GM19099 (cell line): ENCODE results near the gene PRR7.

Experiments
- POLR2A ChIP-seq: IDR thresholded peaks from 3 replicates; pipeline ENCODE4 v1.6.1; 2011; ENCODE audit warnings: low read depth; ENCODE audit not compliant: insufficient read length; ENCODE audit errors: extremely low read depth

PRR7 gene

DNA sequence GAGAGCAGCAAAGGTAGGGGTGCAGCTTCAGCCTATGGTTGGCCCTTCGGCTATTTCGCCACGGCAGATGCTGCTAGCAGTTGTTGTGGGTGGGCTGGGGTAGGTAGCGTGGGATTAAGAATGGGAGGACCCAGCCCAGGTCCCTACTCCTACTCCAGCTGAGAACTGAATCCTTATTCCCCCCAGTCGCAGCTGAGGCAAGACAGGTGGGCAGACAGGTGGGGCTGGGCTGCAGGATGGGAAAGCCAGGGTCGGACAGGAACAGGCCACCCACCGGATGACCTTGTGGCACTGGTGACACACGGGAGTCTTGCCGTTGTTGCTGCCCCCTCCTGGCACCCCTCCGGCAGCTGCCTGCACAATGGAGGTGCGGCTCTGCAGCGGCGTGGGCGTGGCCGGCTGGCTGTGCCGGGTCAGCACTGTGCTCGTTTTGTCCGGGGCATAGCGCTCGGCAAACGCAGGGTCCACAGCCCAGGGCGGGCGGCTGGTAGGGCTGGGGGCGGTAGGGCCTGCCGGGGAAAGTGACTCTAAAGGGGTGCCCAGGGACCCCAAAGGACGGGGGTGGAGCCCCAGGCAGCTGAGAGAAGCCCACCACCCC lies 42.6 kb downstream of the PRR7 start:
- no peak for TF ChIP-seq POLR2A

- TF ChIP-seq POLR2A, result no peak
Observed at GRCh38 chr5:177490311-177490991, 43.8 kb downstream of the PRR7 start.

DNA sequence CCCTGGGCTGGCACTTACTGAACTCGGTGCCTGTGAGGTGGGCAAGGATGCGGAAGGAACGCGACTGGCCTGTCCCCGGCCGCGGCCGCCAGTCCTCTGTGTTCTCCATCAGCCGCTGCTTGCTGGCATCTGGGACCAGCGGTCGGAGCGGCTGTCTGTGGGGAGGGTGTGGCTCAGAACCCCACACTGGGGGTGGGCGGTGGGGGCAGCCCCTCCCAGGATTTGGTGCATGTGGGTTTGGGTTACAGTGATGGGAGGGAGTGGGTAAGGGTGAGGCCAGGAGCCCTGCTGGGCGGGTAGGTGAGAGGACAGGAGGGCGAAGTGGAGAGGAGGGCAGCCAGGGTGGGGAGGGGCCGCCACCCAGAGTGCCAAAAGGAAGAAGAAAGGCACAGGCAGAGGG lies 44.4 kb downstream of the PRR7 start:
- no peak for TF ChIP-seq POLR2A

GRCh38 chr5:177491429-177491945 lies 44.9 kb downstream of the PRR7 start:
- no peak for TF ChIP-seq POLR2A

- TF ChIP-seq POLR2A, result no peak
Observed at GRCh38 chr5:177491983-177492746, 45.6 kb downstream of the PRR7 start.

GRCh38 chr5:177492841-177493240 lies 46.2 kb downstream of the PRR7 start:
- TF ChIP-seq POLR2A, result no peak

DNA sequence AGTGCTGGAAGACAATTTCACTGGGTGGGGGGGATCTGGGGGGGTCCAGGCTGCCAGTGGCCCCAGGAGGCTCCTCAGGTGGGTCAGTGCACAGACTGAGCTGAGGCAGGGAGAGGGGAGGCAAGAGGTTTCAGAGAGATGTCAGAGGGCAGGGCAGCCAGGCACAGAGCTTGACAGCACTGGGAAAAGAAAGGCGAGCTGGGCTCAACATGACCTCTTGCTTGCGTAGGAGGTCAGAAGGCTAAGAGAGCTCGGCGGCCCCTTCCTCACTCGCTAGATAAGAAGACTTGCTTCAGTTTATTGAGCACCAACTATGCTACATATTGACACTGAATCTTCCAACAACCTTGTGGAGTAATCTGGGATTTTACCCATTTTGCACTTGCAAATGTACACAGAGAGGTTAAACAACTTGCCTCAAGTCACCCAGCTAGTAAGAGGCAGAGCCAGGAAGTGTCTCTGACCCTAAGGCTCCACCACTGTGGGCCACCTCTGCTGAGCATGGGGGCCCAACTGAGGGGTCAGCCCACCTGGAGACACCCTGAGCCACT lies 47.3 kb downstream of the PRR7 start:
- no peak for TF ChIP-seq POLR2A

DNA sequence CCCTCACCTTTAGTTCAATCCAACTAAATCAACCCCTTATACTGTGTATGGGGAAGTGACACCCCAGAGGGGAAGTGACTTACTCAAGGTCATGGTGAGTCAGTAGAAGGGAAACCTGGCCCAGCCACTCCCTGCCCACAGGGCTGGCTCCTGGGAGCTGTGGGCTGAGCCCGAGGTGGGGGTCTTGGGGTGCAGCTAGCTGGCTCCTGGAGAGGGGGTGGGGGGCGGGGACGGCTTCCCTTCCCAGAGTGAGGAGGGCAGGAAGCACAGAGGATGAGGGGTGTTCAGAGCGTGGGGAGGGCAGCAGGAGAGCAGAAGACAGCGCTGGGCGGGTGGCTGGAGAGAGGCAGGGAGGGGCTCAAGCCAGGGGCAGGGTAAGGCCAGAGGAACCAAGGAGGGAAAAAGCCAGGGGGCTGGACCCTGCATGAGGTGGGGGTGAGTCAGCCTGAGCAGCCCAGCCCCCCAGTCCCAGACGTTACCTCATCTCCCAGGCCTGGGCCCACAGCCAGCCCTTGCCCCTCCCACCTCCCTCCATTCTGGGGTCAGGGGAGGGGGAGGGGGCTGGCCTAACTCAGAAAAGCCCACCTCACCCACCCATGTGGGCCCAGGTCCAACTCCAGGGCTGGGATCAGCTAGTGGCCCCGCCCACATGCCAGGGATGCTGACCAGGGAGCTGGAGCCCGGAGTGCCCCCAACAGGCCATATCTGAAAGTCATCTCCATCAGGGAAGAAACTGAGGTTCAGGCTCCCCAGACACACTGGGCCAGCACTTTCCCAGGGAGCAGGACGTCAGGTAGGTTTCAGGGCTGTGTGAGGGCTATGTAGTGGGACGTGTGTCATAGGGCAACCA lies 48.0 kb downstream of the PRR7 start:
- TF ChIP-seq POLR2A, result no peak

- no peak for TF ChIP-seq POLR2A
Observed at GRCh38 chr5:177495243-177496060, 48.8 kb downstream of the PRR7 start.

DNA sequence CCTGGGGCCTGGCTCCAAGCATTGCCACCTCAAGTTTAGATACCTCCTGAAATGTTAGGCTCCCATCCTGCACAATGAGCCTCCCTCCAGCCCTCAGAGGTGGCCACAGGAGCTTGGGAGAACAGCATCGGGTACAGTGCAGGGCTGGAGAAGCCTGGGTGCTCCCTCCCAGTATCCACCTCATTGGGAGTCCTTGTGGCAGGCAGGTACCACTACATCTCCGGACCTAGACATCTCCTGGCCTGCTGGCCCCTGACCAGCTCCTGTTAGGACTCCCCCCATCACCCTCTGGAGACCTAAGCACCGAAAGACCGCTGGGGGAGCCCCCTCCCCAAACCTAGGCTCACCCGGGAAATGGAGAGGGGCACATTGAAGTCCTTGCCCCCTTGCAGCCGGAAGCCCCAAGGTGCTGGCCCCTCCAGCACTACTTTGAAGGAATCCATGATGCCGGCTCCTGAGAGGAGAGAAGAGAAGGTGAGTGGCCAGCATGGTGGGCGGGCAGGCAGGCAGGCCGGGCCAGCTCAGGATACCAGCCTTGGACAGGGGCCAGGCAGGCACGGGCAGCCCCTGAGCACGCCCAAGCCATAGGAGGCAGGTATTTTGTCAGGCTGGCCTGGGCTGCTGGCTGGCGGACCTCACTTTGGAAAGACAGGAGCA lies 49.6 kb downstream of the PRR7 start:
- TF ChIP-seq POLR2A, result no peak

GRCh38 chr5:177496727-177497291 lies 50.2 kb downstream of the PRR7 start:
- no peak for TF ChIP-seq POLR2A

DNA sequence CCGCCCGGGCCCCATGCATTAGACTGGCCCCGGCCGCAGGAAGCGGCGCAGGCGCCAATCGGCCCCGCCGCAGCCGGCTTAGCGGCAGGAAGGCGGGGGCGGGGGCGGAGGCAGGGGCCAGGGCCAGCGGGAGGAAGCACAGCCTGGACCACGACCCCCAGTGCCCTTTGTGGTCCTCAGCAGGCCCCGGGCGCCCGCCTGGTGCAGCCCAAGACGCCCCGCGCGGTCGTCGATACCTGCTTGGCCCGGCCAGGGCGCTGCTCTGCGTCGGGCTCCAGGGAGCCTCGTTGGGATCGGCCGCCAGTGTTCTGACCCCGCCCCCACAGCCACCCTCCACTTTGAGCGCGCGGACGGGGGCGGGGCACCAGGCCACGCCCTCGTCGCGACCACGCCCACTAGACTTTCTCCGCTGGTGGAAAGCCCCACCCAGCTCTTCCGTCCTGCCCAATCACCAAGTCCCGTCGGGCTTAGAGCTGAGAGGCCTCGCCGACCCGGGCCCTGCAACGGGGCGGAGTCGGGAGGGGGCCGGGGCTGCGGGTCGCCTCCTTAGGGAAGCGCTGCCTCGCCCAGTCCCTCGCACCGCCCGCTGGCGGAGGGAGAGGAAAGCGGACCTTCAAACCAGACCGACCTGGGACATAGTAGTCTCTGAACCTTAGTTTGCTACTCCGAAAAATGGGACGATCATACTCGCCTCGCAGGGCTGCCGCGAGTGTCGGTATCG lies 50.8 kb downstream of the PRR7 start, which contains the start of gene PDLIM7:
Gene PDLIM7, minus strand, starts transcription at position 313 of the 721 bp plus-strand sequence. CDS start 1,092 bp downstream, outside the sequence.
- peak; percentile 93 for TF ChIP-seq POLR2A
